ENCODE data around the gene NFKBIA.
"Not testable (repeated sequence)": the region's sequence is repeated elsewhere in the genome, so short reads cannot be mapped to it uniquely, and the experiment has no call there.

The NFKBIA gene

GRCh38 chr14:35366056-35366451 lies 38.5 kb downstream of the NFKBIA start:
- DNase-seq, result no peak

- DNase-seq, result no peak
These were observed 39.2 kb downstream of the NFKBIA start for GRCh38 chr14:35365130-35366055.

GRCh38 chr14:35362911-35363374 lies 41.6 kb downstream of the NFKBIA start:
- no peak for DNase-seq

- DNase-seq, result no peak
These were observed 42.1 kb downstream of the NFKBIA start for GRCh38 chr14:35362450-35362849.

GRCh38 chr14:35361141-35361480 lies 43.4 kb downstream of the NFKBIA start:
- no peak for DNase-seq

GRCh38 chr14:35359655-35360054 lies 44.9 kb downstream of the NFKBIA start:
- DNase-seq, result not testable (repeated sequence)

GRCh38 chr14:35355981-35356841 lies 48.3 kb downstream of the NFKBIA start:
- no peak for DNase-seq

GRCh38 chr14:35355235-35355634 lies 49.3 kb downstream of the NFKBIA start:
- not testable (repeated sequence) for DNase-seq

- DNase-seq, result no peak
These were observed 51.0 kb downstream of the NFKBIA start for GRCh38 chr14:35353409-35354172.

- DNase-seq, result no peak
These were observed 52.0 kb downstream of the NFKBIA start for GRCh38 chr14:35352274-35353233.

- no peak for DNase-seq
These were observed 52.7 kb downstream of the NFKBIA start for GRCh38 chr14:35351897-35352273.
